Activated CD4-positive, alpha-beta memory T cell treated with anti-CD3 and anti-CD28 coated beads for 36 hours (primary cell): ENCODE results near the gene CUX1. TPM values are rescaled to one million over a fixed set of nuclear protein-coding genes. Genes with fewer than 3 reads are reported as not detected.

Source experiments
- CTCF ChIA-PET: fragments of 350-600 bp; sonication (Branson Sonifier 250); formaldehyde crosslinking; loops from one replicate; lab custom pipeline; 2021; ENCODE audit warnings: antibody characterized with exemption, inconsistent platforms; lab: Charles Lee
- POLR2A ChIA-PET: fragments of 350-600 bp; sonication (Branson Sonifier 250); formaldehyde crosslinking; loops from one replicate; lab custom pipeline; 2021; ENCODE audit warnings: antibody characterized with exemption; lab: Charles Lee
- DNase-seq: peaks from one replicate; pipeline ENCODE4 v3.0.0-alpha.2; 2020
- H3K27ac Mint-ChIP-seq: one replicate; pipeline ENCODE4 v1.8.0; 2021; ENCODE audit warnings: mixed read lengths
- H3K27me3 Mint-ChIP-seq: one replicate; pipeline ENCODE4 v1.8.0; 2021; ENCODE audit warnings: mixed read lengths
- H3K36me3 Mint-ChIP-seq: one replicate; pipeline ENCODE4 v1.8.0; 2021; ENCODE audit warnings: mixed read lengths
- H3K4me1 Mint-ChIP-seq: one replicate; pipeline ENCODE4 v1.8.0; 2021; ENCODE audit warnings: low read depth, mixed read lengths
- H3K4me3 Mint-ChIP-seq: one replicate; pipeline ENCODE4 v1.8.0; 2021; ENCODE audit warnings: mild to moderate bottlenecking, mixed read lengths
- H3K9me3 Mint-ChIP-seq: one replicate; pipeline ENCODE4 v1.8.0; 2021; ENCODE audit warnings: mixed read lengths
- intact Hi-C: fragments of 100-400 bp; cut with micrococcal nuclease; formaldehyde crosslinking; loops from one replicate; pipeline ENCODE4 v1.15.1; 2023
- total RNA-seq, 2 experiments: library from RNA; stranded (reverse); gene quantifications; one replicate each; pipeline ENCODE4 v1.2.3, GENCODE V29; 2021

CUX1 gene
- total RNA-seq, 2 experiments from 2014 or later = 25.1 TPM

DNA sequence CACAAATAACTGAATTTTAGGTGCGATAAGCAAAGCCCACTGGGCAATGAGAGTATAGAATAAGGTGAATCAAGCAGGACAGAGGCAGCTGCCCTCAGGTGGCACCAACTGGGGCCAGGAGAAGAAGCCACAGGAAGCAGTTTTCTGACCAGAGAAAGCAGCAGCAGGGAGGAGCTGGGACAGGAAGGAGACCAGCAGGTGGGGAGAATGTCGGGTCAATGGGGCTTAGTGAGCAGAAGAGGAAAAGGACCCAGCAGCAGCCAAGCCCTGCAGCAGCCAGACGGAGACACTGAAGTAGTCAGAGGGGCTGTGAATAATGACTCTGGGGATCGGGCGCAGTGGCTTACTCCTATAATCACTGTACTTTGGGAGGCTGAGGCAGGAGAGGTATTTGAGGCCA is 259.7 kb downstream of the CUX1 start:
- Mint-ChIP-seq H3K27me3 (no peaks in the 10 kb centered on the region), H3K9me3 (peaks cover 5% of the 10 kb centered on the region), H3K36me3 (peaks cover 31% of the 10 kb centered on the region), H3K4me3 (no peak overlapping the region), H3K27ac (no peak overlapping the region), H3K4me1 (no peaks in the 10 kb centered on the region)
- POLR2A ChIA-PET = no interaction called here
- intact Hi-C loops = no loop called here
- CTCF ChIA-PET = no interaction called here
- DNase-seq = no peak

DNA sequence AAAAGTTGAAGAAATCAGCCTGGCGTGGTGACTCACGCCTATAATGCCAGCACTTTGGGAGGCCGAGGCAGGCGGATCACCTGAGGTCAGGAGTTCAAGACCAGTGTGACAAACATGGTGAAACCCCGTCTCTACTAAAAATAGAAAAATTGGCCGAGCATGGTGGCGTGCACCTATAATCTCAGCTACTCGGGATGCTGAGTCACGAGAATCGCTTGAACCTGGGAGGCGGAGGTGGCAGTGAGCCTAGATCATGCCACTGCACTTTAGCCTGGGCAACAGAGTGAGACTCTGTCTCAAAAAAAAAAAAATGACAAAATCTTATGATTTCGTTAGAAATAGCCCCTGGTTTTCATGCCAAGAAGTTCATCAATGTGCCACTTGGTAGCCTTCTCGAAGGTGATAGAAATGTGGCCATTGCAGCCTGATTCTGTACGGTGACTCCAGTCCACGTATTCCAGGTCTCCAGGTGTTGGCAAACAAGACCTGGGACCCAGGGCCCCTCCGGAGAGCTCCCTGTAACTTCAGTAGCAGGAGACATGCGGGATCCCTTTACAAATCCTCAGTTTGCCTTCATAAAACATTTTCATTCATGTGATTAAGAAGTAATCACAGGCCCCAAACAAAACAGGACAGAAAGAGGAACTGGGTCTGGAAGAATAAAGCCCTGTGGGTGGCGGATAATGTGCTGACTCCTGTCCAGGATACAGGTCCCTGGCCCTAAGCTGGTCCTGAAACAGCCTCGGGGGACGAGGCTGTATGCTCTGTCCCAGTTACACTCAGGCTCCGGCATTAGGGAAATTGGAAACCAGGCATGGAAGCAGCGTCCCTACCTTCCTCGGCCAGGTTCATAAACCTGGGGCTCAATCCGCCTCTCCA is 262.0 kb downstream of the CUX1 start:
- intact Hi-C loops = no loop called here
- ChIA-PET CTCF (no interaction called here), POLR2A (no interaction called here)
- Mint-ChIP-seq H3K9me3 (peaks cover 5% of the 10 kb centered on the region), H3K4me1 (no peaks in the 10 kb centered on the region), H3K4me3 (no peak overlapping the region), H3K27ac (no peak overlapping the region), H3K36me3 (peaks cover 28% of the 10 kb centered on the region), H3K27me3 (no peaks in the 10 kb centered on the region)
- no peak for DNase-seq

DNA sequence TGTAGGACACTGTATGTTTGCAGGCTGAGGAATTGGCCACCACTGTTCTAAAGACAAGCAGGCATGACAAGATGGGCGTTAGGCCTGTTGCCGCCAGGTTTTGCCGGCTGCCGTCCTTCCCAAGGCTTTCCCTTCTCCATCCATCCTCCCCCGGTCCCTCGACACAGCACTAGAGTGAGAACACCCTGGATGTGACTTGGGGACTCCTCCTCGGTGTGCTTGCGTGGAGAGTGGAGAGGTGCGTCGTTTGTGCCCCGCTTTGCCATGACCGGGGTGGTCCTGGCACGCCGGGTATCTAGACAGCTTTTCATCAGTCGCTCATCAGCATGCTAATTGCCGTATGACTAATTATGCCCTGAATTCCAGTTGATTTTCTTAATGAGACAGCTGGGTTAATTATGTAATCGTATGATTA is 262.6 kb downstream of the CUX1 start:
- H3K27me3 Mint-ChIP-seq = no peaks in the 10 kb centered on the region
- peaks cover 27% of the 10 kb centered on the region for H3K36me3 Mint-ChIP-seq
- no peaks in the 10 kb centered on the region for H3K4me1 Mint-ChIP-seq
- H3K4me3 Mint-ChIP-seq = no peak overlapping the region
- intact Hi-C loops = no loop called here
- no peak overlapping the region for H3K27ac Mint-ChIP-seq
- POLR2A ChIA-PET = no interaction called here
- H3K9me3 Mint-ChIP-seq = peaks cover 10% of the 10 kb centered on the region
- no peak for DNase-seq
- CTCF ChIA-PET = no interaction called here

DNA sequence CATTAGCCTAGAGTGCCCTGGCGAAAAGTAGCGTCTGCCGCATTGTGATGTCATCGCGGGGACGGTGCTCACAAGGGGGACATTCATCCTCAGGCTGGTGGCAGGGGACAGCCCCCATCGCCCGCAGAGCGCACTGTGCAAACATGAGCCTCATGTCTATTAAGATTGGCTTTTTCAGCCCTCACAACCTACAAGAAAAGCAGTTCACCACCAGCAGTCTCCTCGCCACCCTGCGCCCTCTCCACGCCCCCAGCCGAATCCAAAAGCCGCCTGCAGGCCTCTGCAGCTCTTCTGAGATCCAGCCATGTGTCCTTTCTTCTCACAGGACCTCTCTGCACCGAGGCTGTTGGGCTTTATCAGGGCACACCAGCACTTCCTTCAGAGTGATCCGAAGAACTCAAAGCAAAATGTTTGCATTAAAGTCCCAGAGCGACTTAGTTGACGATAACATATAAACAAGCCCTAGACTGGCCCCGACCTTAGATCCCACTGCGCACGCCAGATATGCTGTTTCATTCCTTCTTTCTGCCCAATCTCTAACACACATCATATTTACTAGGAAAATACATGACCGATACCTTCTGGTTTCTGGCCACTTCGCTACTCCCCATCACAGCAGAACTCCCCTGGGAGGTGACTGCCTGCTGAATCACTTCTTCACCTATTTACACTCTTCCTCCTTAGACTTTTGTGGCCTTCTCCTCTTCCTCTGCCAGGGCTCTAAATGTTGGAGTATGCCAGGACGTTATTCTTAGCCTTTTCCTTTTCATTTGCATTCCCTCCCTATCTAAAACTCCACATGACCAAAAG is 263.2 kb downstream of the CUX1 start:
- H3K4me1 Mint-ChIP-seq = no peaks in the 10 kb centered on the region
- ChIA-PET CTCF (no interaction called here), POLR2A (no interaction called here)
- no peaks in the 10 kb centered on the region for H3K27me3 Mint-ChIP-seq
- peaks cover 27% of the 10 kb centered on the region for H3K36me3 Mint-ChIP-seq
- no peak overlapping the region for H3K4me3 Mint-ChIP-seq
- no peak overlapping the region for H3K27ac Mint-ChIP-seq
- DNase-seq = no peak
- intact Hi-C loops = no loop called here
- H3K9me3 Mint-ChIP-seq = peaks cover 17% of the 10 kb centered on the region

DNA sequence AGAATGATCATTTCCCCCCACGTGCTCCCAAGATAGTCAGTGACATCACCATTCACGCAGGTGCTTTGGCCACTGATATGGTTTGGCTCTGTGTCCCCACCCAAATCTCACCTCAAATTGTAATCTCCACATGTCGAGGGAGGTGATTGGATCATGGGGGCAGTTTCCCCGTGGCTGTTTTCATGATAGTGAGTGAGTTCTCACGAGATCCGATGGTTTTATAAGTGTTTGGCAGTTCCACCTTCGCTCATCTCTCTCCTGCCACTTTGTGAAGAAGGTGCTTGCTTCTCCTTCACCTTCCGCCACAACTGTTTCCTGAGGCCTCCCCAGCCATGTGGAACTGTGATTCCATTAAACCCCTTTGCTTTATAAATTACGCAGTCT is 263.8 kb downstream of the CUX1 start:
- Mint-ChIP-seq H3K9me3 (peaks cover 20% of the 10 kb centered on the region), H3K4me1 (no peaks in the 10 kb centered on the region), H3K27me3 (no peaks in the 10 kb centered on the region), H3K27ac (no peak overlapping the region), H3K4me3 (no peak overlapping the region), H3K36me3 (peaks cover 28% of the 10 kb centered on the region)
- intact Hi-C loops = no loop called here
- no peak for DNase-seq
- POLR2A ChIA-PET = no interaction called here
- CTCF ChIA-PET = no interaction called here

DNA sequence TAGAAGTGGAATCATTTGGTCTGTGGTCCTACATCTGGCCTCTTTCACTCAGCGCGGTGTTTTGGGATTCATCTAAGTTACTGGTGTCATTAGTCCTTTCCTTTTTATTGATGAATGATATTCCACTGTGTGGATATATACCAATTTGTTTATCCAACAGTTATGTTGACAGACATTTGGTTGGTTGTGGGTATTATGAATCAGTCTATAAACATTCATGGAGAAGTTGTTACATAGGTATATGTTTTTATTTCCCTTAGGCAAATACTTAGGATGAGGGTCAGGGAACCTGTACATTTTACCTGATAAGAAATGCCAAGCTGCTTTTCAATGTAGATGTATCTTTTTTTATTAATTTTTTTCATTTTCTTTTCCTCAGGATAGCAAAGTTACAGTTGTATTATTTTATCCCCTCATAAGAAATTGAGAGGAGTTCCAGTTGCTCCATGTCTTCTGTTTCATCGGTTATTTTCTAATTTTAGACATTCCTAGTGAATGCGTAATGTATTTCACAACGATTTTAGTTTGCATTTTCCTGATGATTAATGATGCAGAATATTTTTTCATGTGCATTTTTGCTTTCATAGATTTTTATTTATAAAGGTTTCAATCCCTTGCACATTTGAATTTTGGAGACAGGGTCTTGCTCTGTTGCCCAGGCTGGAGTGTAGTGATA is 265.4 kb downstream of the CUX1 start:
- Mint-ChIP-seq H3K4me1 (no peaks in the 10 kb centered on the region), H3K27me3 (no peaks in the 10 kb centered on the region), H3K4me3 (no peak overlapping the region), H3K9me3 (peaks cover 23% of the 10 kb centered on the region), H3K36me3 (peaks cover 29% of the 10 kb centered on the region), H3K27ac (no peak overlapping the region)
- intact Hi-C loops = no loop called here
- ChIA-PET POLR2A (no interaction called here), CTCF (no interaction called here)
- DNase-seq = no peak

DNA sequence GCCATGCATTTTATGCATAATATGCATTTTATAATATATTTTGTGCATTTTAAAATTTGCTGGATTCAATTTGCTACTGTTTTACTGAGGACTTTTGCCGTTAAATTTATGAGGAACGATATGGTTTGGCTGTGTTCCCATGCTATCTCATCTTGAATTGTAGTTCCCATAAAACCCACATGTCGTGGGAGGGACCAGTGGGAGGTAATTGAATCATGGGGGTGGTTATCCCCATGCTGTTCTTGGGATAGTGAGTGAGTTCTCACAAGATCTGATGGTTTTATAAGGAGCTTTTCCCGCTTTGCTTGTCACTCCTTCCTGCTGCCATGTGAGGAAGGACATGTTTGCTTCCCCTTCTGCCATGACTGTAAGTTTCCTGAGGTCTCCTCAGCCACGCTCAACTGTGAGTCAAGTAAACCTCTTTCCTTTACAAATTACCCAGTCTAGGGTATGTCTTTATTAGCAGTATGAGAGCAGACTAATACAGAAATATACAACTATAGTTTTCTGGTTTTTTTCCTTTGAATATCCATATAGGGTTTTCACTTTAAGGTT is 267.9 kb downstream of the CUX1 start:
- H3K9me3 Mint-ChIP-seq = peaks cover 37% of the 10 kb centered on the region
- intact Hi-C loops = no loop called here
- no peaks in the 10 kb centered on the region for H3K4me1 Mint-ChIP-seq
- no peak for DNase-seq
- ChIA-PET CTCF (no interaction called here), POLR2A (no interaction called here)
- no peaks in the 10 kb centered on the region for H3K27me3 Mint-ChIP-seq
- H3K27ac Mint-ChIP-seq = no peak overlapping the region
- peaks cover 28% of the 10 kb centered on the region for H3K36me3 Mint-ChIP-seq
- no peak overlapping the region for H3K4me3 Mint-ChIP-seq

DNA sequence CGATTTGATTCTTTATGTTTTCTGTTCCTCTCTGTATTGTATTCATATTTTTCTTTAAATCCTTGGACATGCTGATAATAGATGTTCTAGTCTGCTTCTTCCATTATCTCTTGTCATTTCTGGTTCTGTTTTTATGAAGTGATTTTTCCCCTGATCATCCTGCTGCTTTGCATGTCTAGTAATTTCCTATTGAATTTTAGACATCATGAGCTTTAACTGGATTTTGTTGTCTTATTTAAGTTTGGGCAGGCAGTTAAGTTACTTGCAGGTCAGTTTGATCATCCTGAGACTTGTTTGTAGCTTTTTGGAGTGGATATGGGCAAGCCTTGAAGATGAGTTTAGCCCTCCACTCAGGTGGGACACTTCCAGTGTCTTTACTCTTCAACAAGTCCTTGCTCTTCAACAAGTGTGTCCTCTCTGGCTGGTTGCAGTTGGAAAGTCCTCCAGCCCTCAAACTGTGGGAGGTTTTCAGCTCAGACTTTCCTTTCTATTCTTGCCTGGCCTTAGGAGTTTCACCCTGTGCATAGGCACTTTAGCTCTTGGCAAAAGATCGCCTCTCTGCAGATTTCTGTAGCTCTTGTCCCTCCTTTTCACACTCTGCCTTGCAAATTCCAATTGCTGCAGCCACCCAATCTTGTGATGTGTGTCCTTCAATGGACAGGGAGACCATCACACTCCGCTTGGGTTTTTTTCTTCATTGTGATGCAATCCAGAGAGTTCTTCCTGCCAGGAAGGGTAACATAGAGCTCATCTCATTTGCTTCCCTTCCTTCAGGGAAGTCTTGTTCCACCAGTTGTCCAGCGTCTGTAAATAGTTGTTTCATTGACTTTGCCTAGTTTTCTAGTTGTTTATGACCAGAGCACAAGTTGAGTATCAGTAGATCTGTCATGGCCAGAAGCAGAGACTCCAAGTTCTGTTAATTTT is 272.0 kb downstream of the CUX1 start:
- no peaks in the 10 kb centered on the region for H3K27me3 Mint-ChIP-seq
- H3K27ac Mint-ChIP-seq = no peak overlapping the region
- intact Hi-C loops = no loop called here
- peaks cover 17% of the 10 kb centered on the region for H3K36me3 Mint-ChIP-seq
- ChIA-PET POLR2A (no interaction called here), CTCF (interaction anchor here (1.1 kb wide), 1 partner anchor 487 kb away, joined by 4 read pairs; no protein-coding TSS in a partner anchor)
- DNase-seq = no peak
- peaks cover 32% of the 10 kb centered on the region for H3K9me3 Mint-ChIP-seq
- no peak overlapping the region for H3K4me3 Mint-ChIP-seq
- no peaks in the 10 kb centered on the region for H3K4me1 Mint-ChIP-seq

DNA sequence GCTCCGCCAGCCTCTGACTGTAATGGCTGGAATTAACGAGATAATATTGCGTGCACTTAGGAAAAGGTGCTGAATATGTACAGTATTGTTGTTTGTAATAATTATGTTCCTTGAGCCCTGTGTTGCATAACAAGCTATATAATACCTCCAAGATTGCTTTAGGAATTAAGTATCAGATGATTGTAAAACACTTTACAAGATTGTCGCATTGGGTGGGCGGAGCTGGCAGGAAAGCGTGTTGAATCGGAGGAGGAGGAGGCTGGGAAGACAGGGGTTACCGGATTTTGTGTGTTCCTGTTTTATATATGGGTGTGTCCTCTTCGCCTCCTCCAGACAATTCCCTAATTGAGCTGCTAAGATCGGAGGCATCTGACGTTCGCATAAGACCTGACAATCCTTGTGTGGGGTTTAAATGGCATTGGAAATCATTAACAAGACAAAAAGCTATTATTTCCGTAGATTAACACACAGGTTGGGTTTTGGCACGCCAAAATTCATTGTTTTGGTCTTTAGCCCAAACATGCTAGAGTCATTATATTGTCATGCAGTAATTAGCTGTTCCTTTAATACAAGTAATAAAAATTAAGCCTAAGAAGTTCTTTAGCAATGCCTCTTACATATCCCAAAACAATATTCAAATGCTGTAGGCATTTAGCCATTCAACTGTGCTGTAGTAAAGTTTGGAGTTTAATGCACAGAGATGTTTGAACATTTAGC is 276.3 kb downstream of the CUX1 start:
- ChIA-PET CTCF (no interaction called here), POLR2A (no interaction called here)
- no peak for DNase-seq
- intact Hi-C loops = no loop called here
- Mint-ChIP-seq H3K27me3 (no peaks in the 10 kb centered on the region), H3K36me3 (peaks cover 10% of the 10 kb centered on the region), H3K27ac (no peak overlapping the region), H3K9me3 (peaks cover 12% of the 10 kb centered on the region), H3K4me1 (no peaks in the 10 kb centered on the region), H3K4me3 (no peak overlapping the region)

DNA sequence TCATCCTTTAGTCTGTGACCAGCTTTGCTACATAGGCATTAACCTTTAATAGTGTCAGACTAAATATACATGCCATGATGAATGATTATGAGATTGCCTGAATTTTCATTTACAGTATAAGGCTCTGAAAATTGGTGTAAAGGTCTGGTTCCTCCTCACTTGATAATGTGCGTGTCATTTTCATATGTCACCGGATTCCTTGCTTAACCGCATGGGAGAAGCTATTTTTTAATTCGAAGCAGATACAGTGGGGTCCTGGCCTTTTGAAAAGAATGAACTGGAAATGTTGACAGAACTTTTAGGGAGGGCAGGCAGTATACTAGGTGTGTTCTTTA is 276.9 kb downstream of the CUX1 start:
- peaks cover 8% of the 10 kb centered on the region for H3K36me3 Mint-ChIP-seq
- H3K4me1 Mint-ChIP-seq = no peaks in the 10 kb centered on the region
- H3K9me3 Mint-ChIP-seq = peaks cover 6% of the 10 kb centered on the region
- no peak overlapping the region for H3K4me3 Mint-ChIP-seq
- no peaks in the 10 kb centered on the region for H3K27me3 Mint-ChIP-seq
- CTCF ChIA-PET = no interaction called here
- intact Hi-C loops = no loop called here
- no peak for DNase-seq
- POLR2A ChIA-PET = no interaction called here
- H3K27ac Mint-ChIP-seq = no peak overlapping the region
